T-helper 2 cell treated with Interferon-gamma antibody and Interleukin-4, amounts not matched to agents 100 ng/mL and 5 ng/mL, for 36 hours (primary cell): ENCODE measurements around the gene KIRREL3. TPM values are rescaled to one million over a fixed set of nuclear protein-coding genes. Genes with fewer than 3 reads are reported as not detected.

Experiments used
- intact Hi-C: fragments of 100-400 bp; cut with micrococcal nuclease; formaldehyde crosslinking; loops from one replicate; pipeline ENCODE4 v1.15.1; 2023
- total RNA-seq: library from RNA; stranded (reverse); gene quantifications from 2 replicates; pipeline ENCODE4 v1.2.3, GENCODE V29; 2022

KIRREL3 gene
- total RNA-seq, 1 donor from 2014 or later = not detected

GRCh38 chr11:126606484-126606883, 394.1 kb downstream of the KIRREL3 start:
- intact Hi-C loops = no loop called here

GRCh38 chr11:126604461-126604860, 396.1 kb downstream of the KIRREL3 start:
- intact Hi-C loops = no loop called here

GRCh38 chr11:126603486-126603885, 397.1 kb downstream of the KIRREL3 start:
- intact Hi-C loops = no loop called here

- intact Hi-C loops = no loop called here
Observed at GRCh38 chr11:126602993-126603392, 397.6 kb downstream of the KIRREL3 start.

- intact Hi-C loops = no loop called here
Observed at GRCh38 chr11:126602349-126602940, 398.1 kb downstream of the KIRREL3 start.

GRCh38 chr11:126601550-126602215, 398.9 kb downstream of the KIRREL3 start:
- intact Hi-C loops = no loop called here

GRCh38 chr11:126601136-126601535, 399.4 kb downstream of the KIRREL3 start:
- intact Hi-C loops = no loop called here

GRCh38 chr11:126599217-126599897, 401.2 kb downstream of the KIRREL3 start:
- intact Hi-C loops = no loop called here

GRCh38 chr11:126598344-126599216, 402.0 kb downstream of the KIRREL3 start:
- intact Hi-C loops = no loop called here

- intact Hi-C loops = no loop called here
Observed at GRCh38 chr11:126597041-126597440, 403.5 kb downstream of the KIRREL3 start.

GRCh38 chr11:126596474-126596873, 404.1 kb downstream of the KIRREL3 start:
- intact Hi-C loops = no loop called here

- intact Hi-C loops = no loop called here
Observed at GRCh38 chr11:126595560-126595959, 405.0 kb downstream of the KIRREL3 start.

GRCh38 chr11:126594921-126595367, 405.6 kb downstream of the KIRREL3 start:
- intact Hi-C loops = no loop called here

- intact Hi-C loops = no loop called here
Observed at GRCh38 chr11:126592496-126593410, 407.8 kb downstream of the KIRREL3 start.

- intact Hi-C loops = no loop called here
Observed at GRCh38 chr11:126591966-126592489, 408.5 kb downstream of the KIRREL3 start.

- intact Hi-C loops = no loop called here
Observed at GRCh38 chr11:126589492-126589803, 411.1 kb downstream of the KIRREL3 start.

GRCh38 chr11:126588630-126589491, 411.7 kb downstream of the KIRREL3 start:
- intact Hi-C loops = no loop called here

- intact Hi-C loops = no loop called here
Observed at GRCh38 chr11:126587541-126587940, 413.0 kb downstream of the KIRREL3 start.

- intact Hi-C loops = no loop called here
Observed at GRCh38 chr11:126585774-126586491, 414.6 kb downstream of the KIRREL3 start.
